ENCODE results near the gene MEPCE.

MEPCE gene

GRCh38 chr7:100476101-100476780 lies 46.6 kb downstream of the MEPCE start:
- H4K20me1 ChIP-seq (ENCODE audit: insufficient read depth): no peaks in the 10 kb centered on the region
- H3K9ac ChIP-seq: peak overlapping the region; percentile 7; the same call in 1 of the 2 replicates
- no peak overlapping the region for H3K4me3 ChIP-seq (IDR thresholded peaks at IDR 0.05; ENCODE audit: insufficient read depth, low read depth, low read length)

GRCh38 chr7:100476903-100477870 lies 47.6 kb downstream of the MEPCE start:
- H3K4me2 ChIP-seq: peak overlapping the region; percentile 67
- no peak overlapping the region for H2AFZ ChIP-seq (ENCODE audit: low read depth)
- no peaks in the 10 kb centered on the region for H3K27me3 ChIP-seq (ENCODE audit: insufficient read depth, low read depth)
- TF ChIP-seq CTCF (conservative IDR thresholded peaks at IDR 0.05; ENCODE audit: low read depth, low read length): no peak
- no peaks in the 10 kb centered on the region for H4K20me1 ChIP-seq (ENCODE audit: insufficient read depth)
- H3K9ac ChIP-seq: peak overlapping the region; percentile 7; the same call in 1 of the 2 replicates
- H3K27ac ChIP-seq: no peak overlapping the region
- peaks cover 25% of the 10 kb centered on the region for H3K79me2 ChIP-seq (ENCODE audit: insufficient read depth, low read depth)
- no peak overlapping the region for H3K4me3 ChIP-seq (IDR thresholded peaks at IDR 0.05; ENCODE audit: insufficient read depth, low read depth, low read length)
- H3K4me1 ChIP-seq (ENCODE audit: low read depth, poor library complexity, severe bottlenecking): peaks cover 39% of the 10 kb centered on the region
- H3K36me3 ChIP-seq (ENCODE audit: insufficient read depth): no peaks in the 10 kb centered on the region; the same call in 1 of the 2 replicates

More at GRCh38 chr7:100476101-100476780, 46.6 kb downstream of the MEPCE start:
- TF ChIP-seq CTCF (conservative IDR thresholded peaks at IDR 0.05; ENCODE audit: low read depth, low read length): no peak
- peaks cover 36% of the 10 kb centered on the region for H3K4me1 ChIP-seq (ENCODE audit: low read depth, poor library complexity, severe bottlenecking)
- peak overlapping the region; percentile 67; the same call in 1 of the 2 replicates for H3K4me2 ChIP-seq
- H3K79me2 ChIP-seq (ENCODE audit: insufficient read depth, low read depth): peaks cover 25% of the 10 kb centered on the region
- H3K36me3 ChIP-seq (ENCODE audit: insufficient read depth): no peaks in the 10 kb centered on the region; the same call in 1 of the 2 replicates
- no peak overlapping the region for H2AFZ ChIP-seq (ENCODE audit: low read depth)
- no peaks in the 10 kb centered on the region for H3K27me3 ChIP-seq (ENCODE audit: insufficient read depth, low read depth)
- no peak overlapping the region for H3K27ac ChIP-seq

GRCh38 chr7:100477871-100478267 lies 48.2 kb downstream of the MEPCE start:
- Histone ChIP-seq H3K79me2 (ENCODE audit: insufficient read depth, low read depth) (peaks cover 25% of the 10 kb centered on the region), H3K9ac (peak overlapping the region; percentile 64; the same call in 1 of the 2 replicates), H3K4me1 (ENCODE audit: low read depth, poor library complexity, severe bottlenecking) (peaks cover 44% of the 10 kb centered on the region), H3K4me3 (IDR thresholded peaks at IDR 0.05; ENCODE audit: insufficient read depth, low read depth, low read length) (no peak overlapping the region), H3K36me3 (ENCODE audit: insufficient read depth) (no peaks in the 10 kb centered on the region; the same call in 1 of the 2 replicates), H3K27me3 (ENCODE audit: insufficient read depth, low read depth) (no peaks in the 10 kb centered on the region; the same call in 1 of the 2 replicates), H4K20me1 (ENCODE audit: insufficient read depth) (no peaks in the 10 kb centered on the region), H3K27ac (no peak overlapping the region), H2AFZ (ENCODE audit: low read depth) (no peak overlapping the region), H3K4me2 (peak overlapping the region; percentile 67)
- no peak for TF ChIP-seq CTCF (conservative IDR thresholded peaks at IDR 0.05; ENCODE audit: low read depth, low read length)

- H3K4me1 ChIP-seq (ENCODE audit: low read depth, poor library complexity, severe bottlenecking): peaks cover 38% of the 10 kb centered on the region
- H3K27ac ChIP-seq: peak within 1 kb of the TSS; percentile 34
- H3K36me3 ChIP-seq (ENCODE audit: insufficient read depth): no peaks in the 10 kb centered on the region; the same call in 1 of the 2 replicates
- peak within 1 kb of the TSS; percentile 67 for H3K4me2 ChIP-seq
- no peaks in the 10 kb centered on the region for H4K20me1 ChIP-seq (ENCODE audit: insufficient read depth)
- no peak within 1 kb of the TSS for H3K4me3 ChIP-seq (IDR thresholded peaks at IDR 0.05; ENCODE audit: insufficient read depth, low read depth, low read length)
- peak within 1 kb of the TSS; percentile 38 for H2AFZ ChIP-seq (ENCODE audit: low read depth)
- no peaks in the 10 kb centered on the region; the same call in 1 of the 2 replicates for H3K27me3 ChIP-seq (ENCODE audit: insufficient read depth, low read depth)
- H3K79me2 ChIP-seq (ENCODE audit: insufficient read depth, low read depth): peaks cover 25% of the 10 kb centered on the region
- peak within 1 kb of the TSS; percentile 64 for H3K9ac ChIP-seq
- no peak for TF ChIP-seq CTCF (conservative IDR thresholded peaks at IDR 0.05; ENCODE audit: low read depth, low read length)
Measured at GRCh38 chr7:100478958-100479660, 49.5 kb downstream of the MEPCE start, which contains the start of gene TSC22D4. Gene TSC22D4, minus strand, starts transcription at chr7:100479214. Its CDS starts 1,176 bp downstream, at chr7:100478038.
